HG03521 (cell line): ENCODE measurements around the gene F5.
"Not testable (repeated sequence)": the region's sequence is repeated elsewhere in the genome, so short reads cannot be mapped to it uniquely, and the experiment has no call there.

ENCODE experiments used
- ATAC-seq: cut with Tn5 transposase; IDR thresholded peaks from one replicate; pipeline ENCODE4 v1.9.1; 2021; ENCODE audit warnings: mild to moderate bottlenecking, moderate library complexity; ENCODE audit not compliant: unreplicated experiment

F5 gene

DNA sequence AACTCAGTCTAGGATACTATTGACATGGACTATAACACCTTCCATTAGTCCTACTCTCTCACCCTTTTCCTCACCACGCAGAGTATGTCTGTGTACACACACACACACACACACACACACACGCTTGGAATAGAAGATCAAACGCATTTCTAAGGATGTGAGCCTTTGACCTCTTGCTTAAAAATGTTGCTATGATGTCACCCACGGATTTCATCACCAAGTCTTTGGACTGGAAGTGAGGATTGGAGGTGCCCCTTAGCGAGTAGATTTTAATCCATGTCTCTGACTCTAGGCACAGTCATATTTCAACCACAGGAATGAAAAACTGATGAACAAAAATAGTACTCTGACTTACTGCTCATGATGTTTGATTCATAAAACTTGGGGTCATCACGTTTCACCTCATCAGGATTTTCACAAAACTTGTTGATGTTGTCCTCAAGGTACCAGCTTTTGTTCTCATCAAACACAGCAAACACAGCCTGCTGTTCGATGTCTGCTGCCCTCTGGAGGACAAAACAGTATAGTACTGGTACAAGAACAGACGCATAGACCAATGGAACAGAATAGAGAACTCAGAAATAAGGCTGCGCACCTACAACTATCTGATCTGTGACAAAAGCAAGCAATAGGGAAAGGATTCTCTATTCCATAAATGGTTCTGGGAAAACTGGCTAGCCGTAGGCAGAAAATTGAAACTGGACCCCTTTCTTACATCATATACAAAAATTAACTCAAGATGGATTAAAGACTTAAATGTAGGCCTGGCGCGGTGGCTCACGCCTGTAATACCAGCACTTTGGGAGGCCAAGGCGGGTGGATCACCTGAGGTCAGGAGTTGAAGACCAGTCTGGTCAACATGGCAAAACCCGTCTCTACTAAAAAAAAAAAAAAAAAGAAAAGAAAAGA lies 39.9 kb downstream of the F5 start:
- peak; percentile 73 for ATAC-seq

DNA sequence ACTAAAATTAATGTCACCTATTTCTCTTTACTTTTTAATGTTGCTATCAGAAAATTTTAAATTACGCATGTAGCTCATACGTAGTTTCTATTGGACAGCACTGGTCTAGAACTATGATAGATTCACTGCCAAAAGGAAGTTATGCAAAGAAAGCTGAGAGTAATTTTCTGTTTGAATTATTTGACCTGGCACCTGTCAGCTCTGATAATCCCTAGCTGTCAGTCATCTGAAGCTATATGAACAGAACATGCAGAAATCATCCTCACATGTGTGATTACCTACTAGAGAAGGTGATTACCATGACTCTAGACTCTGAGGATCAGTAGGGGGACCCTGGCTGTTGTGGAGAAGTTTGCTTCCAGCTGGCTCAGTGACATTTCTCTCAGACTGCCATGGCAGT lies 40.8 kb downstream of the F5 start:
- ATAC-seq: no peak

DNA sequence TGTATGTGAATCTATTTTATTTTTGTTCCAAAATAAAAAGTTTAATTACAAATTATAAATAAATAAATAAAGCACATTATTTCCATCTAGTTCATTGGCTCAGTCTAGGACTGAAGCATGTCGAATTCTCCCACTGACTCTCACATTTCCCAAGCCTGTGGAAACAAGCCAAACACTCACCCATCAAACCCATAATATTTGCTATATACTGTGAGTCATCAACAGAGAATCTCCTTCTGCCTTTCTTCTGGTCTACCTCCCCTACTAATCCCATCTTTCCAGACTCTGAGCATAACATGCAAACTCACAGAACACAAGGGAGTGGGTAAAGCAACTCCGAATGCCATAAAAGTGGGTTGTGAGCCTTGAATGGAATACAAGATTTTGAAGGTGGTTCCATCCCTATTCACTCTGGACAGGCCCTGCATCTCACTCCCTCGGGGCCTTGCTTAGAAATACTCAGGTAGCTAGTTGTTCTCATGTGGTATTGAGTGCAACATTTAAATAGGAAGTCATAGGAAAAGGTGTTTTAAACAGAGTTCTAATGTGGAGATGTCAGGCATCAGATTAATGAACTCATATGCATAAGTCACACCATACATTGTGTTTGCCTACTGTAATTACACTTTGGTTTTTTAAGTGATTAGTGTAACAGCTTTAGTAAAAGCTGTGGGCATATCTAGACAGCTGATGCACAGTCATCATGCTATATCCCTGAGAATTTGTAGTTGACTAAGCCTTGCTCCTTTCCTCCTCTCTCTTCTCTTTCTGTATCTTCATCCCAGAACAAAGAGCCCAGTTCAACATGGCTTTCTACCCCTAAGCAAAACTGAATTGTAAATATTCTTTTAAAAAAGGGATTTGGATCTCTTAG lies 47.0 kb downstream of the F5 start:
- ATAC-seq: no peak

DNA sequence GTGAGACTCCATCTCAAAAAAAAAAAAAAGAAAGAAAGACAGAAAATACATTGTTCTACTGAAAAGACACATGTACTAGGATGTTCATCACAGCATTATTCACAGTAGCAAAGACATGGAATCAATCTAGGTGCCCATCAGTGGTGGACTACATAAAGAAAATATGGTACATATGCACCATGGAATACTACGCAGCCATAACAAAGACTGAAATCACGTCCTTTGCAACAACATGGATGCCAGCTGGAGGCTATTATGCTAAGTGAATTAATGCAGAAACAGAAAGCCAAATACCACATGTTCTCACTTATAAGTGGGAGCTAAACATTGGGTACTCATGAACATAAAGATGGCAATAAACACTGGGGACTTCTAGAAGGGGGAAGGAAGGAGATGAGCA lies 51.6 kb downstream of the F5 start:
- no peak for ATAC-seq

DNA sequence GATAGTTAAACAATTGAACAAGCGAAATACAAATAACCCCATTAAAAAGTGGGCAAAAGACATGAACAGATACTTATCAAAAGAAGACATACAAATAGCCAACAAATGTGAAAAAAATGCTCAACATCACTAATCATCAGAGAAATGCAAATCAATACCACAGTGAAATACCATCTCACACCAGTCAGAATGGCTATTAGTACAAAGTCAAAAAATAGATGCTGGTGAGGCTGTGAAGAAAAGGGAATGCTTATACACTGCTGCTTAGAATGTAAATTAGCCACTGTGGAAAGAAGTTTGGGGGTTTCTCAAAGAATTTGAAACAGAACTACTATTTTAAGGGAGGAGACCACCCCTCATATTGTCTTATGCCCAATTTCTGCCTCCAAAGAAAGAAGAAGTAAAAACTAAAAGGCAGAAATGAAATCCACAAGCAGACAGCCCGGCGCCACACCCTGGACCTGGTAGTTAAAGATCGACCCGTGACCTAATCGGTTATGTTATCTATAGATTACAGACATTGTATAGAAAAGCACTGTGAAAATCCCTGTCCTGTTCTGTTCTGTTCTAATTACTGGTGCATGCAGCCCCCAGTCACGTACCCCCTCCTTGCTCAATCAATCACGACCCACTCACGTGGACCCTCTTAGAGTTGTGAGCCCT lies 52.6 kb downstream of the F5 start:
- not testable (repeated sequence) for ATAC-seq

DNA sequence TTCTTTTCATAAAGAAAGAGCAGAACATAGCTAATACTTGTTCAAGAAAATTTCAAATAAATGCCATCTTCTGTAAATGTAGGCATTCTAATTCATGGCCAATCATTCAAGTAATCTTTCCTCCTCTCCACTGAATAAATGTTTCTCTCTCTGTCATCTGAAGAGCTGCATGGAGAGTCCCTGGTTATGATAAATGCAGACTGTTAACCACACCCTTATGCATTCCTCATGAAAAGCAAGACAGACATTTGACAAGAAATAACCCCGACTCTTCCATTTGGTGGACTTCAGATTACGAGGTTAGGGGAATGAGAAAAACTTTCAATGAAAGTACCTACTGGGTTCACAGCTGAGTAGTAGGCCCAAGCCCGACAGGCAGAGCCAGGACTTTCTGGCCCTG lies 55.8 kb downstream of the F5 start:
- no peak for ATAC-seq

DNA sequence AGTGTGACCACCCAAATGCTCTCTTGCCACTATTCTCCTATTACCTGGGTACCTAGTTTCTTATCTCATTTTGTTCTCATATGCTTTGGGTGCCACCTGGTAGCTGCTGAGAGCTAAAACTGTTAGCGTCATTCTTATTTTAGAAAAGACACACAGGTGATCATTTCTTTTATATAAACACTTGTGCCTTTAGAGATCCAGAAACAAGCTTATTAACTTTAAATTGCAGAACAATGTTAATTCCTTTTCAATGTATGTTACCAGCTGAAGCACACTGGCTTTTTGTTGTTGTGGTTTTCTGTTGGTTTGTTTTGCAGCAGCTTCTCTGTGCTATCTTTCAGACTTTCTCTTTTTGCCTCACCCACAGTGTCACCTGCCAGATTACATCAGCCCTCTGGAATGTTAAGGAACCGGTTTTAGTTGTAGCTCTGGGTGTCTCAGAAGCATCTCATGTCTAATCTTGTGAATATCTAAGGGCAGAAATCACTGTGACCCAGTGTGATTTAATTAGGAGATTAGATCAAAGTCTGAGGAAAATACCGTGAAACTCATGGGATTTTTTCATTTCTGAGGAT lies 57.1 kb downstream of the F5 start:
- no peak for ATAC-seq

DNA sequence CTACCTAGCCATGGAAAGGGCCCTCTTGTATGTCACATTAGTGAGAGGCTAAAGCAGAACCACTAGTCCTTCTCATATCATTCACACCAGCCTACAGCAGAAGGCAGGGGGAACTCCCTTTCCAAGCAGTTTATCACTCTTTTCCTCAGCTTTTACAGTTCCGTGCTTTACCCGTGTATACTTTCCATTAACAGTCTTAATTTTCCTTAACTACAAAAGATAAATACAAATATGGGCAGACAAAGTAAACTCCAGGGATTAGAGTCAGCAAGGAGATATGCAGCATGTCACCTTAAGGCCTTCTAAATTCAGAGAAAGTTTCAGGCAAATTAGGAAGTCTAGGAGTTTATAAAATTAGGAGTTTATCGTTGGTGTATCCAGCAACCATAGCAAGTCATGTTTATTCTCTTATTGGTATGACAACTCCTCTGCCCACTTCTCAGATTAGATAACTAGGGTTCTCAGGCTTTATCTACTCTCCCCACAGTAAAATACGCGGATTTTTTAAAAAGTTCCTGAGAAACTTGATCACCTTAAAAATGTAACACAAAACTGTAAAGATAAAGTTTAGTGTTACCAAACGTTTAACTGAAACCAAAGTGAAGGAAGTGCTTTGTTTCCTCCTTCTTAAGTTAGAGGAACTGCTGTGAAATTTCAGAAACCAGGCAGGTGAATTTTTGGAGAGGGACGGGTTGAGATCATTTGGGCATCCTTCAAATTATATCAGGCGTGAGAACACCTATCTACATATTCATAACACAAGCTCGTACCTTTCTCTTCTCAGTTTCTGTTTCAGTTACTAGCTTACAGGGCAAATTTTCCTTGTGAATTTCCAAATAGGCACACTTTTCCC lies 57.8 kb downstream of the F5 start:
- no peak for ATAC-seq

DNA sequence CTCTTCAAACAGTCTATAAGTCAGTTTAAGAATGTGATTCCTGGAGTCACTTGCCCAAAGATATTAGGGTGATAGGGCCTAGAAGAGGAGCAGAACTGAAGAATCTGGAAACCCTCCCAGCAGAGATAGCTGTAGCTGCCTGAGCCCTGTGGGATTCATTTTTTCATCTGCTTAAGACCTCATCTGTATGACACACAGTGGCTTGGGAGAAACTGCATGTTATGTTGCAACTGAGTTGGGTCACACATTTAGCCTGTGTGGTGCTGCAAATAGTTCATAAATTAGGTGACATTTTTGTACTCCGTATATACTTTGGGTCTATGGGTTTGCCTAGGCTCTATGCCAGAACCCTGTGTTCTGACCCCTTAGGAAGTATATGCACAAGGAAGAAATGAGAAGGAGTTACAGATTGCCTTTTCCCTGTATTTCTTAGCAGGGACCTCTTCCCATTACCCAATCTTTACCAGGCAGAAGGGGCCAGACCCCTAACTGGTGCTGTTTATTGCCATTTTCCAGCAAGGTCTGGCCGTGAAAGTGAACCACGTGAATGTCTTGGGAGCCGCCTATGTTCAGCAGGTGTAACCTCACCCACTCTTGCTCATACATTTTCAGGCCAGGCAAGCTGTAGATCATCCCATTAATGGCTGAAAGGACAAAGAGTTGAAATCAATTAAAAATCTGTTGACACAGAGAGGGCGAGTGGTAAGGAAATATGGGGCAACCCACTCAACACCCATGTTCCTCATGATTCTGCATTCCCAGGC lies 58.6 kb downstream of the F5 start:
- ATAC-seq: no peak

DNA sequence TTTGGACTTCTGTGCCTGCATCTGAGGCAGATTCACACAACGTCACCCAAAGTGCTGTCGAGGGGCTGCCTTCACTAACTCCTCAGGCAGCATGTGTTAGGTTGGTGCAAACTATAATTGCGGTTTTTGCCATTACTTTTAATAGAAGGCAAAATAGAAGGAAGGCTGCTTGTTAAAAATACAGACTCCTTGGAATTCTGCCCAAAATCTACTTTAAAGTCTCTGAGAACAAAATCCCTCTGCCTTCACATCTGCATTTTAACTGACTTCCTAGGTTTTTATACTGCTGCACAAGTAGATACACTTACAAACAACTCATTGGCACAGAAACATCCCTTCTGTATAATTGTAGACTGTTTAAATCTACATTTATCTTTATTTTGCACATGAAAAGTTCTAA lies 59.3 kb downstream of the F5 start:
- ATAC-seq: no peak

DNA sequence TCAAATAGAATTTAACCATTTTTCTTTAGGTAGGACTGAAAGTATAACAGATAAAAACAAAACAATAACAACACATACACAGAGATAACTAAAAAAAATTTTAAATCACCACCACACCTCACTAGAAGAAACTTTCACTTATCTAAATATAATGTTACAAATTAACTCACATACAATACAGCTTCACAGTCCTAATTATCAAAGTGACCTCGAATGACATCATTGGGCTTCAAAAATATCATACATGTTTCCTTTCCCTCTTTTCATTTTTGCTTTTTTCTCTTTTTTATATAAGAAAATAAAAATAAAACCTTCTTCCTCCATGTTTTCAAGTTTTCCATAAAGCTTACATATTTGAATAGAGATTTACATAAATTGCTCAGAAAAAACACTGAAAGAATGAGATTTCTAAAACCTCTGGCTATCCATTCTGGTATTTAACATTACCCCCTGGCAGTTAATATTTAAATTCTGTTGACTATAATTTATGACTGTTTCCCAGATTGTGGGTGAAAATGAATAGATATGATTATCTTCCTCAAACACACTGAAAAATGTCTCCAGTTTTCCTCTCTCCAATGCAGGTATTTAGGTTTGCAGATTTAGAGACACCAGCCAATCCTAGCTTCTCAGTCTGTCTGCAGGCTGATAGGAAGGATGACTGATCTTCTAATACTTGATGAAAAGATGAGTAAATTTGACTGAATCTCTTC lies 60.0 kb downstream of the F5 start:
- ATAC-seq: no peak

DNA sequence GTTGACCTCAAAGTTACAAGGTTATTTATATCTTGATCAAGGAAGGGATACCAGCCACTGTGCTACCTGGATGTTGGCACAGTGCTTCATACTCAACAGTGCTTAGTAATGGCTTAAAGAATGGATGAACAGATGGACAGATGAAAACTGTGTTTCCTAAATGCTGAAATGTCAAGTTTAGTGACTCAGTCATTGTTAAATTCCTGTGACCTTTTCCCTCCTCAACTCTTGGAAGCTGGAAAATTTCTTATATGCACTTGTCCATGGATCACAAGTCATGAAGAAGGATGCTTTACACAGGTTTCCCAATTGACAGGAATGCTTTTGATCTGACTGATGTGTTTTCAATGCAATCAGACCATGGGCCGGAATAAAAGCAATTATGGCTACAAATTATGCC lies 60.9 kb downstream of the F5 start:
- no peak for ATAC-seq

DNA sequence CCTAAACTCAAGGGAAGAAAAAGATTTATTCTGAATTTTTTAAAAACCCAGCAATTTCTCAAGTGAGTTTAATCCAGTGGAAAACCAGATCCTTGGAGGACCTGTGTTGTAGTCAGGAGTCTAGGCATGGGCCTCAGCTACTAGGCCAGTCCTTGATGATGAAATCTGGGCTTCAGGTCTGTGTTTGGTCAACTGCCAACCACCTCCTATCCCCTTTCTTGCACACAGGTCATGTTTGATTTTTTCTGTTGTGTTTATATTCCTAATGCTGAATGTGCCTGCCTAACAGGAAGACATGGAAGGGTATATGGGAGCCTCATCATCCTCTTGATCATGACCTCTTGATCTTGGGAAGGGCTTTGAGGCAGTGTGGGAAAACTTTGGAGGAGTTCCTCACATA lies 62.4 kb downstream of the F5 start:
- no peak for ATAC-seq

DNA sequence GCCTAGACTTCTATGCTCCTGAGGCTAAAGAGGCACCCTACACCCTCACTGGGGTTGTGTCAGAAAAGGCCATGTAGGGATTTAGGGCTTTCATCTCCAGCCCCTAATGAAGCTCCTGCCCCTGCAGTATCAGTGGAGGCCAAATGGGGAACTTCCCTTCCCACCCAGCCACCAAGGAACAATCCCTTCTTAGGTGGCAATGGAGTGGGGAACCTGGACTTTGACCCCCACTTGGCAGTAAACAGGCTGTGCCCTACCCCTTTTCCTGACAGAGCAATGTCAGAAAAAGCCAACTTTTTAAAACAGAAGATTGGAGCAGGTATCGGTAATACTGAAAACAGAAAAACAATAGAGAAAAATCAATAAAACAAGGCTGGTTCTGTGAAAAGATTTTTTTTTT lies 65.1 kb downstream of the F5 start:
- no peak for ATAC-seq

DNA sequence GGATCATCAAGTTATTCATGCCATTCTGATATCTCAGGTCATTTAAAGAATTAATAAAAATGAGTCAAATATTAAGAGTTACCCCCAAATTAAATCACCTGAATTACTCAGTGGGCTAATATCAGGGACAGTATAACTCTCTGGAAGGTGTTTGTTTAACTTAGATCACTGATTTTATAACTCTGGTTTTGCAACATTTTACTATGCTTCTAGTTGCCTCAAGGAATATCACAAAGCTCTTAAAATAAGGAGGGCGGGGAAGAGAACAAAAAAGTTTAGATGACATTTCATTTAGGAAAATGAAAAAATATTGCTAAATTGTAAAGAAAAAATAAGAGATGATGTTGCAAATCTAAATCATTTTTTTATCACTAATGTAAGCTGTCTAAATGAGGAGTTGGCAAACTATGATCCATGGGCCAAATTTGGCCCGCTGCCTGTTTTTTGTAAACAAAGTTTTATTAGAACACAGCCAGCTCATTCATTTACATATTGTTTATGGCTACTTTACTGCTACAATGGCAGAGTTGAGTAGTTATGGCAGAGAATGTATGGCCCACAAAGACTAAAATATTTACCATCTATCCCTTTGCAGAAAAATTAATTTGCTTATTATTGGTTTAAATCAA lies 68.6 kb downstream of the F5 start:
- no peak for ATAC-seq

DNA sequence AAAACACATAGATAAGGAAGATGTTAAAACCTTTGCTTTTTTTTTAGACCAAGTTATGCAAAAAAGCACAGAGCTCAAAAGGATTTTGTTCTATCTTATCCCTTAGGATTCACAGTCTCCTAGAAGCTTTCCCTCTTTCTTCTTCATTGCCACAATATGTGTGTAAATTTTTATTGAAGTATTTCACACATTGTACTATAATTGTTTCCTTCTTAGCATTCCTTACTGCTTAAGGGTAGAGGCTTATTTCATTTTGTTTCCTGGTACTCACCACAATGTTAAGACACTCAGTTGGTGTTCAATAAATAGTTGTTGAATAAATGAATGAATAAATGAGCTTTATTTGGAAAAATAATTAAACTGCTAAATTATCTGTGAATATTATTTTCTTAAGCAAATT lies 70.6 kb downstream of the F5 start:
- no peak for ATAC-seq

DNA sequence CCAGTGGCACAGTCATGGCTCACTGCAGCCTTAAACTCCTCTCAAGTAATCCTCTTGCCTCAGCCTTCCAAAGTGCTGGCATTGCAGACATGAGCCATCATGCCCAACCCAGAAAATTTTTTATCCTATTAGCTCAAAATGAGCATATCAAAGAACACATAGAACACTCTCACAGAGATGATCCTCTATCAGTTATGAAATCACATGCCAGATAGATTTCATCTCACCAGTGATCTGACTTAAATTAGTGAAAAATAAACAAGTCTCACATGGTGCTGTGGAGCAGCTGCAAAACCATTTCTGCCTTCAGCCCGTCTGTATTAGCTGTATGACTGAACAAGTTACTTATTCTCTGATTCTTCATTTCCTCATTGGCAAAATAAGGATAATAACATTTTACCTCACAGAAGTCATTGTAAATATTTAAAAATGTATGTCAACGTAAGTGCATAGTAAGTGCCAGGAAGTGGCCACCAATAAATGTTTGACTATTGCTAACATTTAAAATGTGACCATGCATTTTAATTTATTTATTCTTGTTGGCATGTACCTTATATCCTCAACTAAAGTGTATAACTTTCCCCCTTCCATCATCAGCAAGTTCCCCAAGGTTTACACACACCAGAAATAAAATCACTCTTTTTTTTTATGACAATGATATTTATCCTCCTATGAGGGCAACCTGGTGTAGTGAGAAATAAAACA lies 71.6 kb downstream of the F5 start:
- ATAC-seq: no peak

DNA sequence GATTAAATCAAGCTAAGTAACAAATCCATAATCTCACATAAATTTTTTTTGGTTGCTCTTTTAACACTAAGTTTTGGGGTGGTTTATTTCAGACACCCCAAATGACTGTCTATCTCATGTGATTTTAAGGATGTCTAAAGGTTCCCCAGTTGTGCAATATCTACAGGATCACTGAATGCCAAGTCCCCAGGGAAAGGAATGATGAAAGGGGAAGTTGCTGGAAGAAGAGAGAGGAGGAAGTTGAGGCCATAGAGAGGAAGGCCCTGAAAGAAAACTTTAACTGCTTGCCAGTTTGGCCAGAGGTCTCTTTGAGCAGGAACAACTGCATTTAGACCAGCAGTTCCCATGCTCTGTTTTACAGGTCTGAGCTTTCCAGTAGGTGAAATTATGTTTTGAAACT lies 73.1 kb downstream of the F5 start:
- no peak for ATAC-seq
